Mesodermal cell (in vitro differentiated cells): ENCODE measurements around the gene ABCD3.

Experiments
- H3K27ac ChIP-seq: 2 replicates; pipeline ENCODE4 v1.7.0; 2013; ENCODE audit warnings: mild to moderate bottlenecking, low read depth, low read length, moderate library complexity; ENCODE audit not compliant: severe bottlenecking
- H3K36me3 ChIP-seq: 2 replicates; pipeline ENCODE4 v1.7.1; 2013; ENCODE audit warnings: mild to moderate bottlenecking, low read length, moderate library complexity; ENCODE audit not compliant: control insufficient read depth, insufficient read depth
- H3K4me1 ChIP-seq: one replicate; pipeline ENCODE4 v1.7.1; 2013; ENCODE audit warnings: mild to moderate bottlenecking, low read length; ENCODE audit not compliant: insufficient read depth, control insufficient read depth, poor library complexity, severe bottlenecking
- H3K4me3 ChIP-seq: 2 replicates; pipeline ENCODE4 v1.7.0; 2013; ENCODE audit warnings: low read length, control low read depth, mild to moderate bottlenecking; ENCODE audit not compliant: insufficient read depth, poor library complexity, severe bottlenecking; ENCODE audit errors: extremely low read depth
- H3K9me3 ChIP-seq: 2 replicates; pipeline ENCODE4 v1.7.1; 2013; ENCODE audit warnings: mild to moderate bottlenecking, low read length, moderate library complexity; ENCODE audit not compliant: control insufficient read depth
- WGBS, 2 experiments: methylation state at CpG; one replicate each; pipeline ENCODE4 v1.1.5; 2013; ENCODE audit warnings: missing lambda C conversion rate in 2 of 2; ENCODE audit not compliant: insufficient coverage in 2 of 2; 5-methylcytosine and 5-hydroxymethylcytosine counted together

The ABCD3 gene

GRCh38 chr1:94550800-94551241 is 132.6 kb downstream of the ABCD3 start:
- H3K36me3 ChIP-seq, result no peaks in the 10 kb centered on the region
- no peak overlapping the region for H3K4me3 ChIP-seq
- peaks cover 5% of the 10 kb centered on the region for H3K9me3 ChIP-seq
- no peak overlapping the region for H3K27ac ChIP-seq
- H3K4me1 ChIP-seq, result peaks cover 45% of the 10 kb centered on the region
- 84 to 86% methylated on average over 3 to 4 of the region's 5 CpGs for WGBS, 2 experiments

- H3K4me1 ChIP-seq, result peaks cover 45% of the 10 kb centered on the region
- no peak overlapping the region for H3K27ac ChIP-seq
These were observed 133.3 kb downstream of the ABCD3 start for GRCh38 chr1:94551449-94551848.

DNA sequence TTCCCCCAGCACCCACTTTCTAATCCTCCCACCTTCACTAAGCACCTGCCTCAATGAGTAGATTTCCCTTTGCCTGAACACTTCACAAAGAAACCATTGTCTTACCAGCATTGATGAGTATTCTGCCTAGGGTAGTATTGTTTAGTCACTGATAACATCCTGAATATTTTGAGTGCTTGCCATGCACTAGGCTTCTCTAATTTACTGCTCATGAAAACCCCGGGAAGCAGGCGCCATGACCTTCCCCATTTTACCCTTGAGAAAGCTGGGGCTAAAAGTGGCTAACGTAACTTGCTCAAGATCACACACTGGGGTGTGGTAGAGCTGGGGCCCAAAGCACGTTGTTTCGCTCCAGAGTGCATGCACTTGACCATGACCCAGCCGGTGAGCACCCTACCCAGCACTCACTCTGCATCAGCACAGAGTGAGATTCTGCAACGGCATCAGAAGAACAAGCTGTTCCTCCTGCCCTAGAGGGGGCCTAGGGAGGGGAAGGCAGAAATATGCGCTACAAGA is 133.9 kb downstream of the ABCD3 start:
- H3K27ac ChIP-seq, result no peak overlapping the region
- H3K4me1 ChIP-seq, result peaks cover 45% of the 10 kb centered on the region
- H3K36me3 ChIP-seq, result no peaks in the 10 kb centered on the region
- WGBS, 2 experiments, result 59 to 69% methylated on average over 3 to 5 of the region's 8 CpGs
- H3K9me3 ChIP-seq, result peaks cover 4% of the 10 kb centered on the region
- no peak overlapping the region for H3K4me3 ChIP-seq

More at GRCh38 chr1:94551449-94551848, 133.3 kb downstream of the ABCD3 start:
- Histone ChIP-seq H3K9me3 (peaks cover 5% of the 10 kb centered on the region), H3K4me3 (no peak overlapping the region), H3K36me3 (no peaks in the 10 kb centered on the region)
- WGBS, 2 experiments, result 97 to 99% methylated on average over 6 of the region's 7 CpGs

DNA sequence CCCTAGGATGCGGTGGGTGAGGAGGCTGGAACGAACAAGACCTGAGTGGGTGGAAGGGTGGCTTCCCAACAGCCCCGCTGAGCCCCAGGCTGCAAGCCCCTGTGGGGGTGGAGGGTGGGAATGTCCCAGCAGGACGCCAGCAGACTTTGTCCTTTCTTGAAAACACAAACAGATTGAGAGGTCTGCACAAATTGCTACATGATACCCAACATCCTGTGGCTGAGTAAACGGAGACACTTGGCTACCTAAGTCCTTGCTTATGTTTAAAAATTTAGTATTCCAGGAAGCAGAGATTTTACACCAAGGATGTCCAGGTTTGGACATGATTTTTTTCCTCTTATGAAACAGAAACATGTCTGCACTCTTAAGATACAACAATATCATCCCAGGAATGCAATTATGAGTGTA is 135.1 kb downstream of the ABCD3 start:
- Histone ChIP-seq H3K4me1 (peaks cover 45% of the 10 kb centered on the region), H3K36me3 (no peaks in the 10 kb centered on the region), H3K4me3 (no peak overlapping the region), H3K27ac (peak overlapping the region; percentile 17), H3K9me3 (no peaks in the 10 kb centered on the region)
- WGBS, 2 experiments, result 0 to 22% methylated on average over 1 to 3 of the region's 5 CpGs

- WGBS, 2 experiments, result 75 to 76% methylated on average over 1 to 4 of the region's 4 CpGs
- Histone ChIP-seq H3K4me1 (peaks cover 45% of the 10 kb centered on the region), H3K4me3 (no peak overlapping the region), H3K27ac (peak overlapping the region; percentile 24), H3K36me3 (no peaks in the 10 kb centered on the region), H3K9me3 (no peaks in the 10 kb centered on the region)
These were observed 135.7 kb downstream of the ABCD3 start for GRCh38 chr1:94553931-94554330.

DNA sequence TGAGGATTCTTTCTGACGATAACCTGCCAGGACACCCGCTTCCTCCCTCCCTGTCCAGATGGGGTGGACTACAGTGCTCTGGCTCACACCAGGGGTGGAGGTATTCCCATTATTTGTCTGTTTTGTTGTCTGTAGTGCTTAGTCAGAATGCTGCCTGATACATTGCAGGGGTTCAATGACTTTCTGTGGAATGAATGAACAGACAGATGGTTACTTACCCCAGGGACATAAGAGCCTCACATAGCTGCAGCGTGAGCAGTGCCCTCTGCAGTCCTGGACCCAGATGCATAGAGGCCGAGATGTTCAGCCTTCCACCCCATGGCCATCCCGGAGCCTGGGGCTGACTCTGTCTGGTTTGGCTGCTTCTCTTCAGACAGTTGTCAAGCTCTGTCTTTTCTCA is 136.4 kb downstream of the ABCD3 start:
- H3K4me1 ChIP-seq, result peaks cover 45% of the 10 kb centered on the region
- no peaks in the 10 kb centered on the region for H3K36me3 ChIP-seq
- whole genome bisulfite sequencing, 2 experiments, result 88 to 91% methylated on average over 3 of the region's 5 CpGs
- H3K9me3 ChIP-seq, result no peaks in the 10 kb centered on the region
- no peak overlapping the region for H3K4me3 ChIP-seq
- no peak overlapping the region for H3K27ac ChIP-seq

DNA sequence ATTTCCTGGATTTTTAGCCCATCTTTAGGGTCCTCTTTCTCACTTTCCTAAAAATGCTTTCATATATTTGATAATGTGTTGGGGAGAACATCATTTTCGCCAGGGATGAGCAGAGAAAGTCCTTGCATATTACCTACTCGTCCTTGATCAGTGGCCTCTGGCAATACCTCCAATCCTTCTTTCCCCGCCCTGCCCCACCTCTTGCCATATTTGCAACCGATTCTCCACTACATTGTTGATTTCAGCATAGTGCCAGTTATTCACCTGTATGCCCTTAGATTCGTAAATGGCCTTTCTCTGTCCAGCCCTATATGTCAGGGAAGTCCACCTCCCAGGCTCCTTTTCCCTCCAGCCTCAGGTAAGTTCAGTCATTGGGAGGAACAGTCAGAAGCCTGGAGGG is 136.9 kb downstream of the ABCD3 start:
- Histone ChIP-seq H3K4me1 (peaks cover 44% of the 10 kb centered on the region), H3K4me3 (no peak overlapping the region), H3K27ac (no peak overlapping the region), H3K9me3 (no peaks in the 10 kb centered on the region), H3K36me3 (no peaks in the 10 kb centered on the region)
- 92 to 100% methylated on average over 3 to 4 of the region's 5 CpGs for WGBS, 2 experiments

GRCh38 chr1:94559921-94560320 is 141.7 kb downstream of the ABCD3 start:
- H3K4me1 ChIP-seq, result peaks cover 11% of the 10 kb centered on the region
- H3K27ac ChIP-seq, result no peak overlapping the region
- WGBS, 2 experiments, result 100% methylated on average over 1 of the region's 1 CpG; no CpG with 5 or more reads in 1 of the 2 experiments
- H3K4me3 ChIP-seq, result no peak overlapping the region
- H3K36me3 ChIP-seq, result no peaks in the 10 kb centered on the region
- no peaks in the 10 kb centered on the region for H3K9me3 ChIP-seq

DNA sequence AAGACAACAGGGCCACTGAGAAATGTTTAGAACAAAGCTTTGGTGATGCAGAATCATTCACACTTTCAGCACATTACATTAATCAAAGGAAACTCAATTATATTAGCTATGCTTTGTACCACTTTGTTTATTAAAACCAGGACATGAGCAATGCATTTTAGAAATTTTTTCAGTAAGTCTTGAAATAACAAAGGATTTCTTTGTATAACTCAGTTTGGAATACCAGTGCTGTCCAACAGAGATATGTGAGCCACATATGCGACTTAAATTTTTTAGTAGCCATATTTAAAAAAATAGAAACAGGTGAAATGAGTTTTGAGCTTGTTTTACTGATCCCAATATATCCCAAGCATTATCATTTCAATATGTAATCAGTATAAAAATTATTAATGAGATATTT is 142.1 kb downstream of the ABCD3 start:
- H3K9me3 ChIP-seq, result no peaks in the 10 kb centered on the region
- H3K27ac ChIP-seq, result no peak overlapping the region
- no CpG with 5 or more reads among the region's 1 CpG for WGBS, 2 experiments
- H3K36me3 ChIP-seq, result no peaks in the 10 kb centered on the region
- peaks cover 7% of the 10 kb centered on the region for H3K4me1 ChIP-seq
- no peak overlapping the region for H3K4me3 ChIP-seq

DNA sequence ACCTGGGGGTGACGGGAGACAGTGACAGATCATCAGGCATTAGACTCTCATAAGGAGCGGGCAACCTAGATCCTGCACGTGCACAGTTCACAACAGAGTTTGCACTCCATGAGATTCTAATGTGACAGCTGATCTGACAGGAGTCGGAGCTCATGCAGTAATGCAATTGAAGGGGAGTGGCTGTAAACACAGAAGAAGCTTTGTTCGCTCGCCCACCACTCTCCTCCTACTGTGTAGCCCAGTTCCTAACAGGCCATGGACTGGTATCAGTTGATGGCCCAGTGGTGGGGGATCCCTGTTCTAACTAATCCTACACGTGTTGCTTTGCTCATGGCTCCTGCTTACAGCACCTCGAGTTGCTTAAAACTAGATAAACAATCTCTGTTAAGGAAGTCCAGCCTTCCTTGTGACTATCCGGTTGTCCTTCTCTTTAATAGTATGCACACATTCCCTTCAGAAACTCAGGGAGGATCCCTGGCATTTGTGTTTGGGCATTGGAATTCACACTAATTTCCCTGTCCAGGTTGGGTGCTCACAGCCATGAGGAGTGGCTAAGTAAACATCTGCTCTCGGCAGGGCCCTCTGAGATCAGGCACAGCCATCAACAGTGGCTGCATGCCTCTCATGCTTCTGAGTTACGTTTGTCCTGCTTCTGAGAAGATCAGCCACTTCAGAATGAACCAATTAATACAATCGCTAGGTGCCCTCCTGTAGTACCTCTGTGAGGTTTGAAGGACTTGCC is 144.5 kb downstream of the ABCD3 start:
- Histone ChIP-seq H3K36me3 (no peaks in the 10 kb centered on the region), H3K27ac (no peak overlapping the region), H3K4me1 (peaks cover 7% of the 10 kb centered on the region), H3K9me3 (no peaks in the 10 kb centered on the region), H3K4me3 (no peak overlapping the region)
- 58 to 64% methylated on average over 7 to 9 of the region's 12 CpGs for WGBS, 2 experiments

GRCh38 chr1:94565901-94566300 is 147.7 kb downstream of the ABCD3 start:
- WGBS, 2 experiments, result no CpG with 5 or more reads among the region's 2 CpGs
- Histone ChIP-seq H3K4me1 (peaks cover 3% of the 10 kb centered on the region), H3K27ac (no peak overlapping the region), H3K9me3 (no peaks in the 10 kb centered on the region), H3K4me3 (no peak overlapping the region), H3K36me3 (no peaks in the 10 kb centered on the region)
